OCI-LY7 (cell line): ENCODE results near the gene S100A3. TPM values are rescaled to one million over a fixed set of nuclear protein-coding genes. Genes with fewer than 3 reads are reported as not detected.

Experiments used
- BruUV-seq: library from RNA; stranded (reverse); fragments of 400-500 nt; replicated peaks from 2 replicates; lab custom pipeline; 2021; lab: Mats Ljungman, UMichigan
- CTCF ChIA-PET: fragments of 300-600 bp; sonication (Branson Sonifier 250); formaldehyde crosslinking; loops from one replicate; lab custom pipeline; 2022; ENCODE audit warnings: antibody characterized with exemption; ENCODE audit not compliant: unreplicated experiment; lab: Charles Lee
- POLR2A ChIA-PET: fragments of 300-600 bp; sonication (Branson Sonifier 250); formaldehyde crosslinking; loops from one replicate; lab custom pipeline; 2022; ENCODE audit warnings: antibody characterized with exemption; lab: Charles Lee
- DNase-seq: peaks from one replicate; pipeline ENCODE4 v3.0.0-alpha.2; 2015; ENCODE audit warnings: low spot score
- H2AFZ ChIP-seq: fragments of 200-600 bp; sonication (generic), shearing (Covaris generic); 2 replicates; pipeline ENCODE4 v1.6.1; 2014; ENCODE audit warnings: mild to moderate bottlenecking, antibody characterized with exemption, low read length, moderate library complexity
- H3K27ac ChIP-seq: fragments of 200-600 bp; sonication (generic); 2 replicates; pipeline ENCODE4 v1.5.1; 2014; ENCODE audit warnings: mixed run types, low read depth, mild to moderate bottlenecking, moderate library complexity, low read length, inconsistent platforms; ENCODE audit not compliant: poor library complexity, severe bottlenecking
- H3K36me3 ChIP-seq: fragments of 200-600 bp; sonication (generic); 2 replicates; pipeline ENCODE4 v1.6.1; 2014; ENCODE audit warnings: mild to moderate bottlenecking, antibody characterized with exemption, low read length, moderate library complexity, mixed read lengths; ENCODE audit not compliant: insufficient read depth
- H3K4me1 ChIP-seq: fragments of 200-600 bp; sonication (generic); 2 replicates; pipeline ENCODE4 v1.5.1; 2014; ENCODE audit warnings: mild to moderate bottlenecking, low read length; ENCODE audit not compliant: insufficient read depth, poor library complexity, severe bottlenecking
- H3K4me2 ChIP-seq: fragments of 200-600 bp; sonication (generic); 2 replicates; pipeline ENCODE4 v1.6.1; 2014; ENCODE audit warnings: mild to moderate bottlenecking, low read length
- H3K4me3 ChIP-seq: fragments of 200-600 bp; sonication (generic); 2 replicates; pipeline ENCODE4 v1.5.1; 2014; ENCODE audit warnings: mild to moderate bottlenecking, low read depth, low read length; ENCODE audit not compliant: poor library complexity, severe bottlenecking
- H3K79me2 ChIP-seq: fragments of 200-600 bp; sonication (generic); 2 replicates; pipeline ENCODE4 v1.6.1; 2016; ENCODE audit warnings: low read depth, mild to moderate bottlenecking, low read length, moderate library complexity, mixed read lengths; ENCODE audit not compliant: insufficient read depth
- H3K9me2 ChIP-seq: fragments of 200-600 bp; sonication (generic); 2 replicates; pipeline ENCODE4 v1.6.1; 2016; ENCODE audit warnings: mild to moderate bottlenecking, low read length, mixed read lengths; ENCODE audit not compliant: insufficient read depth
- H3K9me3 ChIP-seq: fragments of 200-600 bp; sonication (generic); 2 replicates; pipeline ENCODE4 v1.6.1; 2014; ENCODE audit warnings: mild to moderate bottlenecking, mixed run types, low read length, mixed read lengths
- H4K20me1 ChIP-seq: fragments of 200-600 bp; sonication (generic); 2 replicates; pipeline ENCODE4 v1.6.1; 2014; ENCODE audit warnings: mild to moderate bottlenecking, antibody characterized with exemption, low read length, moderate library complexity, mixed read lengths; ENCODE audit not compliant: insufficient read depth
- CTCF ChIP-seq: fragments of 200-600 bp; sonication (generic); conservative IDR thresholded peaks from 2 replicates; pipeline ENCODE4 v1.5.1; 2014; ENCODE audit warnings: mild to moderate bottlenecking, antibody characterized with exemption, low read length, moderate library complexity, mixed read lengths
- EZH2phosphoT487 ChIP-seq: fragments of 200-600 bp; sonication (generic); IDR thresholded peaks from 2 replicates; pipeline ENCODE4 v1.6.1; 2018; ENCODE audit warnings: low read depth, borderline replicate concordance, mild to moderate bottlenecking, mixed run types, antibody characterized with exemption, low read length, moderate library complexity, mixed read lengths
- intact Hi-C: fragments of 100-400 bp; cut with micrococcal nuclease; formaldehyde crosslinking; loops from one replicate; pipeline ENCODE4 v1.10.0; 2022; ENCODE audit not compliant: unreplicated experiment
- total RNA-seq, 2 experiments: library from RNA; depleted of rRNA in 1 of 2; stranded (reverse); fragments of >200 nt in 1 of 2; shearing (Covaris generic) in 1 of 2; gene quantifications; 2 replicates each; pipeline ENCODE4 v1.2.3, GENCODE V29; 2014 to 2022

Gene S100A3
- total RNA-seq, 2 experiments from 2014 or later, result not detected

GRCh38 chr1:153513023-153513422 is 36.0 kb downstream of the S100A3 start:
- Histone ChIP-seq H3K9me2 (no peaks in the 10 kb centered on the region), H3K4me2 (no peak overlapping the region), H3K4me1 (no peaks in the 10 kb centered on the region), H3K9me3 (no peaks in the 10 kb centered on the region), H2AFZ (no peak overlapping the region), H3K4me3 (no peak overlapping the region), H3K79me2 (no peaks in the 10 kb centered on the region), H4K20me1 (no peaks in the 10 kb centered on the region), H3K27ac (no peak overlapping the region), H3K36me3 (no peaks in the 10 kb centered on the region)
- intact Hi-C loops, result loop anchor here (10.0 kb wide), 2 partner anchors 162 to 472 kb away; partner anchors contain the start of genes ILF2, NPR1 and RAB13
- no TSS peak for BruUV-seq
- POLR2A ChIA-PET, result no interaction called here
- no peak for DNase-seq
- TF ChIP-seq CTCF (0 out of 2 replicates have a peak, but pooled peaks have one; percentile 16), EZH2phosphoT487 (no peak)
- CTCF ChIA-PET, result no interaction called here

DNA sequence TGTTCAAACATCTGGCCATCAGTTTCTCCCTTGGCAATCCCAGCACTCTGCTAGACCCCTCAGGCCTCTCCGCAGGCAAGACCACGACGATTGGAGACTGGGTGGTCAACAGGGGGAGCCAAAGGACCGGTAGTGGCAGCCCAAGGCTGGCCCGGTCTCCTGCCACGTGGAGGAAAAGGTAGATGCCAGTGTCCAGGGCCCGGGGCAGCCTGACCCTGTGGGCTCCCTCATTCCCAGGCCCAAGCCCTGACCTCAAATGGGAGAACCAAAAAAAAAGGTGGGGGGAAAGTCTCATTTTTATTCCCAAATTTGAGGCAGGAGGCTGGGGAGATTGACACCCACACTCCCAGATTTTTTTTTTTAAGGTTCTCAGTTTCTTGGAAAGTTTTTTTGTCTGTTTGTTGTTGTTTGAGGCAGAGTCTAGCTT is 38.1 kb downstream of the S100A3 start:
- BruUV-seq, result no TSS peak
- Histone ChIP-seq H3K27ac (no peak overlapping the region), H3K4me3 (no peak overlapping the region), H4K20me1 (no peaks in the 10 kb centered on the region), H3K9me2 (no peaks in the 10 kb centered on the region), H3K4me2 (no peak overlapping the region), H3K4me1 (no peaks in the 10 kb centered on the region), H3K36me3 (no peaks in the 10 kb centered on the region), H2AFZ (peak overlapping the region; percentile 79), H3K79me2 (no peaks in the 10 kb centered on the region), H3K9me3 (no peaks in the 10 kb centered on the region)
- CTCF ChIA-PET, result interaction anchor here (0.7 kb wide), 1 partner anchor 61 kb away, joined by 3 read pairs; no protein-coding TSS in a partner anchor
- intact Hi-C loops, result loop anchor here (1.0 to 10.0 kb wide), 4 partner anchors 57 to 474 kb away; partner anchors contain the start of genes ILF2, NPR1 and RAB13
- DNase-seq, result peak; percentile 77
- POLR2A ChIA-PET, result interaction anchor here (0.6 to 1.8 kb wide), 2 partner anchors 54 to 61 kb away, joined by 4 to 6 read pairs; no protein-coding TSS in a partner anchor
- TF ChIP-seq EZH2phosphoT487 (no peak), CTCF (peak; percentile 96)

DNA sequence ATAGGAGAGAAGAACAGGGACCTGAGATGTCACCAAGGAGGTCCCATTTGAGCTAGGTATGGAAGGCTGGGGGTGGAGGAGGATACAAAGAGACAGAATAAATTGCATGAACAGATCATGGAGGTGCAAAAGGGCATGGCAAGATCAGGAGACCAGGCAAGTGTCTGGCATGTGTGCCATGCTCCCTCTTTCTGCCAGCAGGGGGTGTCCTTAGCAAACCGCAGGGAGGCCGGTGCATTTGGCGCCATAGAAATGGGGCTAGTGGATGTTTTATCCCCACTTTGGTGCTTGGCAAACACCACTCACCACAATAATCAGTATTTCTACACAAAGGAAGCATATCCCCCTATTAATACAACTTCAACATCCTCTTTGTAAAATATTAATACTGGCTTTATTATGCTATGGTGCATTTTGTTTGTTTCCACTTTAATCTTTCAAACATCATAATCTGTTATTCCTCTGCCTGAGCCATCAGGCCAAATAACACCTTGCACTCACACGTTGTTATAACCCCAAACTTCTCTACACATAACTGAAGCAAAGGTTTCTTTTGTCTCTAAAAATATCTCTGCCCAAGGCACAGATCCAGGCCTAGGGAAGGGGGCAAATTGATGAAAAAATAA is 39.2 kb downstream of the S100A3 start:
- TF ChIP-seq CTCF, result peak; percentile 93
- no peak for TF ChIP-seq EZH2phosphoT487
- no peak overlapping the region for H3K27ac ChIP-seq
- peak; percentile 63 for DNase-seq
- H3K79me2 ChIP-seq, result no peaks in the 10 kb centered on the region
- no peaks in the 10 kb centered on the region for H4K20me1 ChIP-seq
- no peaks in the 10 kb centered on the region for H3K36me3 ChIP-seq
- ChIA-PET POLR2A (no interaction called here), CTCF (no interaction called here)
- no peaks in the 10 kb centered on the region for H3K4me1 ChIP-seq
- no peak overlapping the region for H3K4me2 ChIP-seq
- no peaks in the 10 kb centered on the region for H3K9me3 ChIP-seq
- intact Hi-C loops, result loop anchor here (10.0 kb wide), 2 partner anchors 165 to 475 kb away; partner anchors contain the start of genes ILF2, NPR1 and RAB13
- no peak overlapping the region; the same call in 1 of the 2 replicates for H2AFZ ChIP-seq
- BruUV-seq, result no TSS peak
- no peaks in the 10 kb centered on the region for H3K9me2 ChIP-seq
- H3K4me3 ChIP-seq, result no peak overlapping the region
